GM19351 (cell line): ENCODE results near the gene SLC36A1.
"Not testable (repeated sequence)": the region's sequence is repeated elsewhere in the genome, so short reads cannot be mapped to it uniquely, and the experiment has no call there.

ENCODE experiments used
- ATAC-seq: cut with Tn5 transposase; IDR thresholded peaks from one replicate; pipeline ENCODE4 v1.9.1; 2021; ENCODE audit warnings: mild to moderate bottlenecking, moderate library complexity; ENCODE audit not compliant: unreplicated experiment

SLC36A1 gene

DNA sequence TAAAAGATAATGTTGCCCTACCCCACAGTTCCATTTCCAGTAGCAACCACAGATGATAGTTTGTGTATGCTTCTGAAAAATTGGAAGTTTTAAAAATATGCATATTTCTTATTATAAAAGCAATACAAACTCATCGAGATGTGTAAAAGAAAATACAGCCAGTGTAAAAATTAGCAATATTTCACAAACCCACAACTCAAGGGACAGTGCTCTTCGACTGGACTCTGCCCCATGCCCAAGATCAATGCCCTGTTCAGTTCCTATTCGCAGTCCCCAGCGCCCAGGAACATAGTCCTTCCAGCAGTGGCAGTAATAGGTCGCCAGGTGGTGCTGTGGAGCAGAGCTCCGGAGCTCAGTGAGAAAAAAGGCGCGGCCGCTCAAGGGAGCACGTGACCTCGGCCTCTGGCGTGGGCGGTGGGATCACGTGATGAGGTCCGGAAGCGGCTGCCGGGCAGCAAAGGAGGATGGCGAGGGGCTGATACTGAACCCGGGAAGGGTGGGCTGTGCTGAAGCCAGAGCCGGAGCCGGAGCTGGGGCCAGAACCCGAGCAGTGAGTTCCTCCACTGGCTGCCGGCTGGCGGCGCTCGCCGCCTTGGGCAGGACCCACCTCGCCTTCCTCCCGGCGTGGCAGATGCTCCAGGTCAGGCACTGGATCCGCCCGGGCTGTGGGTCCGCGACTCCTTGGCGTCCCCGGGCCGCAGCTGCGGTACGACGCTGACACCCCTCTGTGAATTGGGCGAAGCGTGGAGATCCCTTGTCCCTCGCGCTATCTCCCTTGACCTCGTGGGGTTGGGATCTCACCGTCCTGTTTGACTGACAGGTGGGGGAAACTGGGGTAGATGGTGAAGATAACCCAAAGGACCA is at the start of gene SLC36A1:
TSS of gene SLC36A1 (plus strand) at position 430 of the 864 bp plus-strand sequence. CDS start 11,190 bp downstream, outside the sequence.
- ATAC-seq = peak; percentile 71

DNA sequence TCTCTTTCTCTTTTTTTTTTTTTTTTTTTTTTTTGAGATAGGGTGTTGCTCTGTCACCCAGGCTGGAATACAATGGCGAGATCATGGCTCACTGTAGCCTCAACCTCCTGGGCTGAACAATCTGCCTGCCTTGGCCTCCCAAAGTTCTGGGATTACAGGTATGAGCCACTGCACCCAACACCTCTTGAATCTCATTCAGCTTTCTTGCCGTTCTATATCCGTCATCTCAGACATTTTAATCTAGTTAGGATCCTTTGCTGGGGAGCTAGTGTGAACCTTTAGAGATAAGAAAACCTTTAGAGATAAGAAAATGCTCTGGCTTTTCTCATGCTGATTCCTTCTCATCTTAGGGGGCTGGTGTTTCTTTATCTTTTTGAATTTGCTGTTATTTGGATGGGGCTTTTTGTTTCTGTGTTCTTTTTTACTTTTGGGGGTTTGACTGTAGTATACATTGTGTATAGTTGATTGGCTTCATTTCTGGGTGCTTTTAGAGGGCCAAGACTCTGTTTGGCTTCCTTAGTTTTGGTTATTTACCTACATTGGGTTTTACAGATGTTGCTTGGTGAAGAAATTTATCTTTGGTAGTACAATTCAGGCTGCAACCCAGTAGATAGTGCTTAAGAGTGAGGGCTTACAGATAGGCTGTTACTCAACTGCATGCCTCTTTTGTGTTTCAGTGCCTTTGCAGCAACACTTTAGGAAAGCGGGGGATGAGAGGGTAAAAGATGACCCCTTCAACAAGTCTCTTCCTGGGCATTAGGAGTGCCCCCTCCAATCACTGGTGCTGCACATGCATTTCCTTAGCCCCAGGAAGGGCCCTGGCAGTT is 41.9 kb upstream of the SLC36A1 start:
- no peak for ATAC-seq

DNA sequence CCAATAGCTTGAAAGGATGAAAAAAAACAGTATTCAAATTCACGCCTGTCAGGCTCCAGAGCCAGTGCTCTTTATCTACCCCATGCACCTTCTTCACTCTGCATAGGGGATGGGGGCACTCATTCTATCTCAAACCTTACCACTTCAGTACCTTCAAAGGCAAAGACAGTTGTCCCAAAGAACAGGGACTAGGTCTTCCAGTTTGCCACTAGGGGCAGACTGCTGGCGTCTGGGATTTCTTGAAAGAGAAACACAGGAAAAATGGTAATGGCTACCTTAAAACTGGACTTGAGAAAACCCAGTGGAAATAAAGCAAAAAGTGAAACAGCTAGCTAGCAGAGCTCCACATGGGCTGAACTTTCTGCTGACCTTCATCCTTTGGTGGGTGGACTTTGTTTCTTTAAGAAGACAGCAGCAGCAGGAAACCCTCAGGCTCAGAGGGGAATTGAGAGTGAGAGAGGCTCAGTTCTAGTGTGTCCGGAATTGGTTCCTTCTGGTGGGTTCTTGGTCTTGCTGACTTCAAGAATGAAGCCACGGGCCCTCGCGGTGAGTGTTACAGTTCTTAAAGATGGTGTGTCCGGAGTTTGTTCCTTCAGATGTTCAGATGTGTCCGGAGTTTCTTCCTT is 41.0 kb upstream of the SLC36A1 start:
- peak; percentile 43 for ATAC-seq

DNA sequence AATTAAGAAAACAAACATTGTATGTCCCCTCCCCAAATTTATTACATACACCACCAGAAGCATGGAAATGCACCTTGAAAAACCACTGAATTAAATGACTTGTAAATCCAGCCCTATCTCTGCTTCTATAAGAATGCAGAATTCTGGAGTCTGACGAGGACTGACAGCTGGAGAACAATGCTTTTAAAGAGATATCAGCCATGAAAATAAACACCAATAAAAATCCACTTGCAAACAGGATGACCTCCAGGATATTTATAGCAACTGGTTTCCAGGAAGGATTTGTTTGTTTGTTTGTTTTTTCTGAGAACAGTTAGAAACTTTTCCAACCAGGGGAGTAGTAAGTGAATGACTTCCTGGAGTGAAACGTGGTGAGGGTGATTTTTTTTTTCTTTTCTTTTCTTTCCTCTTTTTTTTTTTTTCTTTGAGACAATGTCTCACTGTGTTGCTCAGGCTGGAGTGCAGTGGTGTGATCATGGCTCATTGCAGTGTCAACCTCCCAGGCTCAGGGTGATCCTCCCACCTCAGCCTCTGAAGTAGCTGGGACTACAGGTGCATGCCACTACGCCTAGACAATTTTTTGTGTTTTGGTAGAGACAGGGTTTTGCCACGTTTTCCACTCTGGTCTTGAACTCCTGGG is 38.7 kb upstream of the SLC36A1 start:
- no peak for ATAC-seq

DNA sequence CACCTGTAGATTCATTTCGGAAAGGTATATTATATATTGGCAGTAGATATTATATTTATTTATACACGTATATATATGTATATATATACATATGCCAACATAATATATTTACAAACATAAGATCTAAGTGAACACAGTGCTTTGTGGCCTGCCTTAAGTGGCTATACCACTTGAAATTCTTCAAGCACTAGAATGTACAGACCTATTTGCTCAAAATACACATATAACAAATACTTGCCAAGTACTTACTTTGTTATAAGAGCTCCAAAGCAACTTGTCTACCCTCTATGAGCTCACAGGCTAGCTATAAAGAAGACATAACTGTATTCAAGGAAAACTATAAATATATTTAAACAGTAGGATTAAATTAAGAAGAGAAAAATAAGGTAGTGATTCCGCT is 33.6 kb upstream of the SLC36A1 start:
- ATAC-seq = no peak

DNA sequence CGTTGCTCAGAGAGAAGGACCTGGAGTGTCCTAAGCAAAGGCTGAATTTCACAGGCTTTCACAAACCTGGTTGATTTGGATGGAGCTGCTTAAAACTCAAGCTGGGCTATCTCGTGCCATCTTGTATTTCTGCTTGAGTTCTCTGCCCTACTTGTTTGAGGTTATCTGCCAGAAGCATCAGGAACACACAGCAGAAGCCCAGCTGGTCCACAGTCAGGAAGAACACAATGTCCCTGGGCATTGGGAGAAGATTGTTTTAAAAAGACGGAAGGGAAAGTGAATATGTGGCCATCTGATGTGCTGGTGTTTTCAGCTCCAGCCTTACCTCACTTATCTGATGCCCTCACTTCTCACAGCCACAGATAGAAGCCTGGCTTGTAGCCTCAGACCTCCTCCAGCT is 32.9 kb upstream of the SLC36A1 start:
- ATAC-seq = no peak

DNA sequence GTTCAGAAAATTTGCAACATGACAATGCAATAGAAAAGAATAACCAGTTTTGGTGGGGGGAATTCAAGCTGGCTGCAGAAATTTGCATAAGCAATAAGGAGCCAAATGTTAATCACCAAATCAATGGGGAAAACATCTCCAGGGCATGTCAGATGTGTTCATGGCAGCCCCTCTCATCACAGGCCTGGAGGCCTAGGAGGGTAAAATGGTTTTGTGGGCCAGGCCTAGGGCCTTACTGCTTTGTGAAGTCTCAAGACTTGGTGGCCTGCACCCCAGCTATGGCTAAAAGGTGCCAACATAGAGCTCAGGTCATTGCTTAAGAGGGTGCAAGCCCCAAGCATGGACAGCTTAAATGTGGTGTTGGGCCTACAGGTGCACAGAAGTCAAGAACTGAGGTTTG is 29.7 kb upstream of the SLC36A1 start:
- ATAC-seq = no peak

DNA sequence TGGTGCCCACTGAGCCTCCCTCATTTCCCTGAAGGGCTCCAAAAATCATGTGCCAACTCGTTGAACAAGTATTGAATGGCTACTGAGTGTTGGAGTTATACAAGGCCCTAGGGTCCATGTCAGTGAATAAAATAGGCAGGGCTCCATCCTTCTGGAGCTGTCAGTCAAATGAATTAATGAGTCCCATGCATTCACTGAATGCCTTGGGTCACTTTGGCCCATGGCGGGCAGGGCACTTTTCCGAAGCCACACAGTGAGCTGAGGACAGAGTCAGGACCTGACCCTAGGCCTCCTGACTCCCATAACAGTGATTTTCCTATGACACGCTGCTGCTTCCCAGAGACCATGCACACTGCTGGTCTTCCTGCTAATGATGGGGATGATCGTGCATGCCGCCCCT is 27.3 kb upstream of the SLC36A1 start:
- ATAC-seq = no peak

DNA sequence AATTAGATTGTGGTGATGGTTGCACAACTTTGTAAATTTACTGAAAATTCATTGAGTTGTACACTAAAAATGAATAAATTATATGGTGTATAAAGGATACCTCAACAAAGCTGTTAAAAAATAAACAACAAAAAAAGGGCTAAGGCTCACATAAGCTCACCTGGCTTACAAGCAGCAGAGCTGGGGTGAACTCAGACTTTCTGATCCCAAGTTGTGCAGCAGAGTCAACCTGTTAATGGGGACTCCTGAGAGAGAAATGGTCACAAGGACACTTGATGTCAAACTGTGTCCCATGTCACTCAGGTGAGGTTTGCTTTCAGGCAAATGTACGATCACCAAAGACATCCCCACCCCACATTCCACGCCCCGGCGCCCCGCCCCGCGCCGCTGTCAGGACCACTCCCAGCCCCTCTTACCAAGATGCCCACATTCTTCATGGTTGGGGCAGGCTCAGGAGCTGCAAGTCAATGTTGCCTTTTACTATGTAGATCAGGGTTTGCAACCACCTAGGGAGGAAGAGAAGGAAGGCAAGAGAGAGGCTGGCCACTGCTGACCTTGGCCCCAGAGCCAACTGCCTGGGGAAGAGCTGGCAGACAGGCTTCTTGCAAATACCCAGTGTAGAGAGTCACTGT is 22.4 kb upstream of the SLC36A1 start:
- ATAC-seq = no peak

DNA sequence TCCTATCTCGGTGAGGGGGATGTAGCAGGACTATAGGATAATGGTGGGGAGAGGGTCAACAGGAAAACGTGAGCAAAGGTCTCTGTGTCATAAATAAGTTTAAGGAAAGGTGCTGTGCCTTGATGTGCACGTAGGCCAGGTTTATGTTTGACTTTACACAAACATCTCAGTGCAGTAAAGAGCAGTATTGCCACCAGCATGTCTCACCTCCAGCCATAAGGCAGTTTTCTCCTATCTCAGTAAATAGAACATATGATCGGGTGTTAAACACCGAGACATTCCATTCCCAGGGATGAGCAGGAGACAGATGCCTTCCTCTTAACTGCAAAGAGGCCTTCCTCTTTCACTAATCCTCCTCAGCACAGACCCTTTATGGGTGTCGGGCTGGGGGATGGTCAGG is 21.1 kb upstream of the SLC36A1 start:
- not testable (repeated sequence) for ATAC-seq

DNA sequence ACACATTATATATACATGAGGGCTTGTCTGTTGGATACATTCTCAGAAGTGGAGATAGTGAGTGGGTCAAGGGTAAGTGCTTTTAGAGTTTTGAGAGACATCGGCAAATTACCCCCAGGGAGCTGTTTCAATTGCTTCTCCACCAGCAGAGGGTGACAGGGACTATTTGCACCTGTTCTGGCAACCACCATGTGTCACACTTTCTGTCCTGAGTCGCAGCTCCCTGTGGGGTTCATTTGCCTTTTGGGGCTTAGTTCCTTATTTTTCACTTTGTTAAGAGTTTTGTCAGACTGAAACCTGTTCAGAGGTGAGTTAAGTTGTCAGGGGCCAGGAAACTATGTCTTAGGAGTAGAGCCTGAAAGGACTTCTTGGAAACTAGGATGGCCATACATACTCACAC is 20.1 kb upstream of the SLC36A1 start:
- ATAC-seq = peak; percentile 99

DNA sequence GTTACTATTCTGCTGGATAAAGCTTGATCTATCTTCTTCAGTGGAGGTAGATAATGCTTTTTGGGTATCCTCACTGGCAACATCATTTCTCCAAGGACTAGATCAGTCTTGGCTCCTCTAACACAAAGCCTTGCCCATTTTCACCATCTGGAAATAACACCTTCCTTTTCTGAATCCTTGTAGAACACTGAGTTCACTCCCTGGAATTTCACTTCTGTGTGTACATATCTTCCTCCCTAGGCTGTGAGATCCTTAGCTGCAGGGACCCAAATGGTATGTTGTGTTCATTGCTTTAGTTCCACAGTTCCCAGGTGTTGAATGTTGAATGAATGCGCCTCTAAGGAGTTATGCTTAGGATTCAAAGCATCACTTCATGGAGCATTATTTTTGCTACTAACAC is 16.7 kb upstream of the SLC36A1 start:
- ATAC-seq = no peak

DNA sequence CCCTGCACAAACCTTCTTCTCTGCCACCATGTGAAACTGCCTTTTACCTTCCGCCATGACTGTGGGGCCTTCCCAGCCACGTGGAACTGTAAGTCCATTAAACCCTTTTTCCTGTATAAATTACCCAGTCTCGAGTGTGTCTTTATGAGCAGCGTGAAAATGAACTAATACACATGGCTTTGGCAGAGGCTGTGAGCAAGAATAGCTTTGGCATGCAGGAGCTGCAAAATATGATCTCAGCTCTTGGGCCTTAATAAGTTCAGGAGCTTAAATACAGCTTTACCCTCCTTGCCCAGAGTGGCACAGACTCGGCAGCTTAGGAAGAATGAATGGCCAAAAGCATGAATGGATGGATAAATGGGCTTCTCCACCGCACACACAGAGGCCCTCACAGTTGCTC is 15.7 kb upstream of the SLC36A1 start:
- ATAC-seq = no peak

DNA sequence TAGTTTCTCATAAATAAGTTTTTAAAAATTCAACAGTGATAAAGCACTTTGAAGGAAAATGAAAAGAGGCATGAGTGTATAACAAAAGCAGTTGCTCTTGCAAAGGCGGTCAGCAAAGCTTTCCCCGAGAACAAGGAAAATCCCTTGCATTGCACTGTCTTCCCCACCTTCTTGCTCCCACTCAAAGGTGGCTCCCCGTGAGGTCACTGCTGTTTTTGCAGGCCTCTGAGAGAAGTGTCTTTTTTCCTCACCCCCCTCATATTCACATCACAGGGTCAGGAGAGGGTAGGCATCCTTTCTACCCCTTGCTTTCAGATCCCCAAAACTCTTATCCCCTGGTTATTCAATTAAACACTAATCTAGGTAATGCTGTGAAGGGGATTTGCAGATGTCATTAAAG is 15.2 kb upstream of the SLC36A1 start:
- ATAC-seq = no peak

DNA sequence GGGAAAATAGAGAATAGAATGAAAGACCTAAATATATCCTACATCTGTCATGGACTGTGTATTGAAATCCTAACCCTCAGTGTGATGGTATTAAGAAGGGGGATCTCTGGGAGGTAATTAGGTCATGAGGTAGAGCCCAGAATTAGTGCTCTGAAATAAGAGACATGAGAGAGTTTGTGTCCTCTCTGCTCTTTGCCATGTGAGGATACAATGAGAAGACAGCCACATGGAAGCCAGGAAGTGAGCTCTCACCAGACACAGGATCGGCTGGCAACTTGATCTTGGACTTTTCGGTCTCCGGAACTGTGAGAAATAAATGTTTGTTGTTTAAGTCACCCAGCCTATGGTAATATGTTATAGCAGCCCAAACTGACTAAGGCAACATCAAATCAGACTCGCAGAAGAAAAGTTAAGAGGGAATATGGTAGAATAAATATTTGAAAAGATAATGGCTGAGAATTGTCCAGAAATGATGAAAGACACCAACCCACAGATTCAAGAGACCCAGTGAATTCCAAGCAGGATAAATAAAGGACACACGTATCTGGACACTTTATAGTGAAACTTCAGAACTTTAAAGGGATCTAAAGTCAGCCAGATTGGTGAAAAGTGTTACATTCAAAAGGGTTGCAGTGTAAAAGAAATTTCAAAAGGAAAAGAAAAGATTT is 12.7 kb upstream of the SLC36A1 start:
- no peak for ATAC-seq

DNA sequence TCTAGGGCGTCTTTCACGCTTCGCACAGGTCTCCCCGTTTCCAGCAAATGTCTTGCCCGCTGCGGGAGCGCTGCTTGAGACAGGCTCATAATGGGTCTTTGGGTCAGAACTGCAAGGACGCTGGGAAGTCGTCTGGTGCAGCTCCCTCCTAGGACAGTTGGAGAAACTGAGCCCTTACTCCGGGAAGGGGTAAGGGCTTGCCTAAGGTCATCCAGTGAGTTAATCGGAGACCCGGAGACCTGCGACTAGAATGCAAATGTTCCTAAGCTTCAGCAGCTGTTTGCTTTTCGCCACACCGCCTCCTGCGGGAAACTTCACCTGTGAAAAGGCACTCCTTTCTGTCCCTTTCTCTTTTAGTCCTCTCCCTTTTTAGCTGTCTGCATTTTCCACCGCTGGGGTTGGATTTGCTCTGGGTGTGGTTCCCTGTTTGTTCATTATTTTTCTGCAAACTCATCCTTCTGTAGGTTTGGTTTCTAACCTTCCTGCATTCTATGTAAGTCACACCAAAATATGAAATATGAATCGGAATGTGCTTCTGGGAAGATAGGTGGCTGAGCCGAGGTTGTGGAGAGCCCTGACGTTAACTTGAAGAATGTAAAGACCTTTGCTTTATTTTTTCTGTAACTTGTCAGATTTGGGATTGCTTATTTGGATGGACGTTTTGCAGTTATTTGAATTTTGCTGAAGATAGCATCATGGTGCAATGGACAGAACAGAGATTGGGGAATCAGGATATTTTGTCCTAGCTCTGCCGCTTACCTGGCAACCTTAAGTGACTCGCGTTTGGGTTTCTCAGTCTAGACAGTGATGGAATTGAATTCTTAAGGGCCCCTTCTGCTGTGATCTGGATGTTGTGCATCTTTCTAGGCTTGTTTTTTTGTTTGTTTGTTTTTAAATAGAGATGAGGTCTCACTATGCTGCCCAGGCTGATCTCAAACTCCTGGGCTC is 909 bp downstream of the SLC36A1 start:
- ATAC-seq = peak; percentile 10

DNA sequence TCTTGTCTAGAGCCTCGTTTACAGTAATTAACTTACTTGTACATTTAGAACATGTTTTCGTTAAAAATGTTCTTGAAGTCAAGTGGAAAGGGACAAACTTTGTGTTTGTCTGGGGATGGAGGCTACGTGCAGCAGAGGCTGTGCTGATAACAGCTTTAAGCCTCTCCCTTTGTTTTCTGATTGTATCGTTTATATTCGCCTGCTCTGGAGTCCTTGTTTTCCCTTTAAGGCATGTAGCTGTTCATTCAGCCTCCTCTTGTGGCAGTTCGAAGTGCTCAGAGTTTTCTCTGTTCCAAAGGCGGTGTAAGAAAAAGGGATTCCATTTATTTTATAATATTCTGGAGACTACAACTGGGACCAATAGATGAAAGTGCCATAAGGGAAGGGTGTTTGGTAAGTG is 1.9 kb downstream of the SLC36A1 start:
- no peak for ATAC-seq

DNA sequence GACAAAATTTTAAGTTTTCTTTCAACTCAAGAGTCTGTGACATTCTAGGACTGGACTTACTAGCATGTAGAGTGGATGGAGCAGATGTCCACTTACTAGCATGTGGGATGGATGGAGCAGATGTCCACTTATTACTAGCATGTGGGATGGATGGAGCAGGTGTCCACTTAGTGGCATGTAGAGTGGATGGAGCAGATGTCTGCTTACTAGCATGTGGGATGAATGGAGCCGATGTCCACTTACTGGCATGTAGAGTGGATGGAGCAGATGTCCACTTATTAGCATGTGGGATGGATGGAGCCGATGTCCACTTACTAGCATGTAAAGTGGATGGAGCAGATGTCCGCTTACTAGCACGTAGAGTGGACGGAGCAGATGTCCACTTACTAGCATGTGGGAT is 2.4 kb downstream of the SLC36A1 start:
- ATAC-seq = no peak

DNA sequence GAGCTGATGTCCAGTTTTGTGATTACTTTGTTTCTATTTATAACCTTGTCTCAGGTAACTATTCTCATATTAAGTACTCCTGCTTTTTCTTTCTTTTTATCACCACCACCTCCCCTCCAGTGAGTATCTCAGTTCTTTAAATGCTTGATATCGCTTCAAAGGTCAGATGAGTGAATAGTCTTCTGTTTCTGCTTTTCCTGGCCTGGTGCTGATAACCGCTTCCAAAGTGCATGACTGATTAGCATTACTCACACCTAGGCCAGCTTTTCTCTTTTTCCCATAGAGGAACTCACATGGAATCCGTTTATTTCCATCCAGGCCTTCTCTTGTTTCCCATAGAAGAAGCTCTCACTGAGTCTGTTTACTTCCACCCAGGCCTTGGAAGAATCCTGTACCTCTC is 3.2 kb downstream of the SLC36A1 start:
- no peak for ATAC-seq
